Glutamatergic neuron (in vitro differentiated cells): ENCODE data around the gene MT2A. TPM values are rescaled to one million over a fixed set of nuclear protein-coding genes. Genes with fewer than 3 reads are reported as not detected.

ENCODE experiments used
- DNase-seq: peaks from one replicate; pipeline ENCODE4 v3.0.0; 2022
- H3K27ac Mint-ChIP-seq: one replicate; pipeline ENCODE4 v1.8.0; 2020; ENCODE audit warnings: mild to moderate bottlenecking, mixed read lengths, inconsistent platforms; ENCODE audit not compliant: unreplicated experiment
- H3K27me3 Mint-ChIP-seq: one replicate; pipeline ENCODE4 v1.8.0; 2020; ENCODE audit warnings: mild to moderate bottlenecking, moderate library complexity, mixed read lengths, inconsistent platforms; ENCODE audit not compliant: unreplicated experiment
- H3K36me3 Mint-ChIP-seq: one replicate; pipeline ENCODE4 v1.8.0; 2020; ENCODE audit warnings: mild to moderate bottlenecking, mixed read lengths, inconsistent platforms; ENCODE audit not compliant: unreplicated experiment
- H3K4me1 Mint-ChIP-seq: one replicate; pipeline ENCODE4 v1.8.0; 2020; ENCODE audit warnings: mild to moderate bottlenecking, low read depth, mixed read lengths, inconsistent platforms; ENCODE audit not compliant: unreplicated experiment
- H3K4me3 Mint-ChIP-seq: one replicate; pipeline ENCODE4 v1.8.0; 2020; ENCODE audit warnings: mild to moderate bottlenecking, mixed read lengths, inconsistent platforms; ENCODE audit not compliant: unreplicated experiment
- H3K9me3 Mint-ChIP-seq: one replicate; pipeline ENCODE4 v1.8.0; 2020; ENCODE audit warnings: mild to moderate bottlenecking, moderate library complexity, mixed read lengths, inconsistent platforms; ENCODE audit not compliant: unreplicated experiment
- CTCF ChIP-seq: fragments of 200-600 bp; sonication (generic); IDR thresholded peaks from one replicate; pipeline ENCODE4 v1.5.0; 2021; ENCODE audit not compliant: partially characterized antibody, unreplicated experiment
- total RNA-seq: library from RNA; stranded (reverse); fragmentation: NEBNext Ultra II Directional; extraction: Animal tissue kit (Norgen Biotek cat#: 25700); gene quantifications from one replicate; pipeline ENCODE4 v1.2.1, GENCODE V29; 2021; ENCODE audit not compliant: unreplicated experiment

The MT2A gene
- total RNA-seq, 1 donor from 2014 or later = not detected

DNA sequence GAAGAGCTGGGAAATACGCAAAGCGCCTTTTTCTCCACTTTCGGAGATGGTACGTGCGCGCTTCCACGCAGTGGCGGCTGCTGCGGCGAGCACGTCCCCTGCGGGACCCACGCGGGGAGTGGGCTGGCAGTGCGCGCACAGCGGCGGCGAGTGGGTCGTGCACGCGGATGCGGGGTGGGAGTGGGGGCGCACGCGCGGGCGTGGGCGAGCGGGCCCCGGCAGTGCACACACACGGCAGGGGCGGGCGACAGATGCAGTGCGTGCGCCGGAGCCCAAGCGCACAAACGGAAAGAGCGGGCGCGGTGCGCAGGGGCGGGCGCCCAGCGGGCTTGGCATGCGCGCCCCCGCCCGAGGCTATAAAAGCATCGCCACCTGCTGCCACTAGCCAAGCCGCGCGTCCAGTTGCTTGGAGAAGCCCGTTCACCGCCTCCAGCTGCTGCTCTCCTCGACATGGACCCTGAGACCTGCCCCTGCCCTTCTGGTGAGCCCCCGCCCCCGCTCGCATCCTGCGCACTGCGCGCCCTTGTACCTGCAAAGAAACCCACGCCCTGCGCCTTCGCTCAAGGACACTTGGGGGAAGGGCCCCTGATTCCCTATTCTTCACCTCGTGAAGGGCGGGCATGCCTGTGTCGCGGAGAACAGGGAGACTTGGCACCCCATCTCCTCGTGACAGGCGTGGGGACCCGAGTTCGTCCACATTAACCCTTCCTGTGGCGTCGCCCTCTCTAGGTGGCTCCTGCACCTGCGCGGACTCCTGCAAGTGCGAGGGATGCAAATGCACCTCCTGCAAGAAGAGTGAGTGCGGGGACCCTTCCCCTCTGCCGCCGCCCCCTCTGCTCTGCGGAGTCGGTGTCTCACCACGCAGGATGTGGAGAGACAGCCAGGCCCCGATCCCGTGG is 19.0 kb upstream of the MT2A start, which contains the start of gene MT3:
TSS of gene MT3 (plus strand) at position 388 of the 899 bp plus-strand sequence. CDS start at position 451, 63 bp downstream.
- TF ChIP-seq CTCF = no peak
- Mint-ChIP-seq H3K9me3 (peaks cover 15% of the 10 kb centered on the region), H3K27ac (no peak within 1 kb of the TSS), H3K27me3 (peaks cover 14% of the 10 kb centered on the region), H3K4me3 (peak within 1 kb of the TSS; percentile 94), H3K4me1 (no peaks in the 10 kb centered on the region), H3K36me3 (no peaks in the 10 kb centered on the region)
- DNase-seq = peak; percentile 70

GRCh38 chr16:56591377-56592060 is 16.9 kb upstream of the MT2A start:
- Mint-ChIP-seq H3K4me3 (no peak overlapping the region), H3K4me1 (no peaks in the 10 kb centered on the region), H3K27ac (no peak overlapping the region), H3K36me3 (no peaks in the 10 kb centered on the region), H3K9me3 (peaks cover 13% of the 10 kb centered on the region), H3K27me3 (peaks cover 12% of the 10 kb centered on the region)
- DNase-seq = no peak
- no peak for TF ChIP-seq CTCF

DNA sequence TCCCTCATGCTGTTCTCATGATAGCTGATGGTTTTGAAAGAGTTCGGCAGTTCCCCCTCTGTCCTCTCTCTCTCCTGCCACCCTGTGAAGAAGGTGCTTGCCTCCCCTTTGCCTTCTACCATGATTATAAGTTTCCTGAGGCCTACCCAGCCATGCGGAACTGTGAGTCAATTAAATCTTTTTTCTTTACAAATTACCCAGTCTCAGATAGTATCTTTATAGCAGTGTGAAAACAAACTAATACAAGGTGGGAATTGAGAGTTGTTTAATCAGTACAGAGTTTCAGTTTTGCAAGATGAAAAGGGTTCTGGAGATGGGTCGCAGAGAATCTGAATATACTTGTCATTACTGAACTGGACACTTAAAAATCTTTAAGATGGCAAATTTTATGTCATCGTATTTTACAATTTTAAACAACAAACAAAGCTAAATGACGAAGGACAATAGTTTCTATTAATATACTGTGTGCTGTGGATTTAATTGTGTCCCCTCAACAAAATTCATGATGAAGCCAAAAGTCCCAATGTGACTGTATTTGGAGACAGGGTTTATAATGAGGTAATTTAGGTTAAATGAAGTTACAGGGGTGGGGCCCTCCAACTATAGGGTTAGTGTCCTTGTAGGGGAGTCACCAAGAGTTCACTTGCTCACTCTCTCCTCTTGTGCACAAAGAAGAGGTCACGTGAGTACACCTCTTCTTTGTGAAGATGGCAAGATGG is 14.7 kb upstream of the MT2A start:
- Mint-ChIP-seq H3K27me3 (peaks cover 7% of the 10 kb centered on the region), H3K4me3 (no peak overlapping the region), H3K4me1 (no peaks in the 10 kb centered on the region), H3K27ac (no peak overlapping the region), H3K36me3 (no peaks in the 10 kb centered on the region), H3K9me3 (peaks cover 11% of the 10 kb centered on the region)
- DNase-seq = no peak
- no peak for TF ChIP-seq CTCF

GRCh38 chr16:56594292-56594619 is 14.1 kb upstream of the MT2A start:
- no peak overlapping the region for H3K27ac Mint-ChIP-seq
- peaks cover 5% of the 10 kb centered on the region for H3K27me3 Mint-ChIP-seq
- no peaks in the 10 kb centered on the region for H3K4me1 Mint-ChIP-seq
- TF ChIP-seq CTCF = no peak
- no peak overlapping the region for H3K4me3 Mint-ChIP-seq
- no peak for DNase-seq
- H3K36me3 Mint-ChIP-seq = no peaks in the 10 kb centered on the region
- peaks cover 9% of the 10 kb centered on the region for H3K9me3 Mint-ChIP-seq
